ENCODE measurements around the gene GSTM2.

DNA sequence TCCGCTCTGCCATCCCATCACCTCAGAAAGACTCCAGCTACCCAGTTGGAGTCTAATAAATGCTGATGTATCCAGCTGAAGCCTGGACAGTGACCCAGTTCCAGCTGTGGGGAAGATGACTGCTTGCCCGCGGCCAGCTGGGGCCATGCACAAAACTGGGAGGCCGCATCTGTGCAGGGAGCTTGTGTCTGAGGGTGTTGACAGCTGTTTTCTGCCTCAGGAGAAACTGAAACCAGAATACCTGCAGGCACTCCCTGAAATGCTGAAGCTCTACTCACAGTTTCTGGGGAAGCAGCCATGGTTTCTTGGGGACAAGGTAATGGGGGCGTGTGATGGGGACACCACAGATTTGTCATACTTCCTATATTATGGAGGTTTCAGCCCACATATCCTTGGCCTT lies 3.2 kb downstream of the GSTM2 start:
- TF ChIP-seq, protein P1, sequence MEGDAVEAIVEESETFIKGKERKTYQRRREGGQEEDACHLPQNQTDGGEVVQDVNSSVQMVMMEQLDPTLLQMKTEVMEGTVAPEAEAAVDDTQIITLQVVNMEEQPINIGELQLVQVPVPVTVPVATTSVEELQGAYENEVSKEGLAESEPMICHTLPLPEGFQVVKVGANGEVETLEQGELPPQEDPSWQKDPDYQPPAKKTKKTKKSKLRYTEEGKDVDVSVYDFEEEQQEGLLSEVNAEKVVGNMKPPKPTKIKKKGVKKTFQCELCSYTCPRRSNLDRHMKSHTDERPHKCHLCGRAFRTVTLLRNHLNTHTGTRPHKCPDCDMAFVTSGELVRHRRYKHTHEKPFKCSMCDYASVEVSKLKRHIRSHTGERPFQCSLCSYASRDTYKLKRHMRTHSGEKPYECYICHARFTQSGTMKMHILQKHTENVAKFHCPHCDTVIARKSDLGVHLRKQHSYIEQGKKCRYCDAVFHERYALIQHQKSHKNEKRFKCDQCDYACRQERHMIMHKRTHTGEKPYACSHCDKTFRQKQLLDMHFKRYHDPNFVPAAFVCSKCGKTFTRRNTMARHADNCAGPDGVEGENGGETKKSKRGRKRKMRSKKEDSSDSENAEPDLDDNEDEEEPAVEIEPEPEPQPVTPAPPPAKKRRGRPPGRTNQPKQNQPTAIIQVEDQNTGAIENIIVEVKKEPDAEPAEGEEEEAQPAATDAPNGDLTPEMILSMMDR (IDR thresholded peaks at IDR 0.05), result no peak
- TF ChIP-seq EZH2 (IDR thresholded peaks at IDR 0.05; ENCODE audit: borderline replicate concordance, insufficient read depth, low read depth, low read length, poor library complexity, severe bottlenecking), result no peak
